Measurements from ENCODE around the gene EXPH5. TPM values are rescaled to one million over a fixed set of nuclear protein-coding genes. Genes with fewer than 3 reads are reported as not detected.
"Not testable (repeated sequence)": the region's sequence is repeated elsewhere in the genome, so short reads cannot be mapped to it uniquely, and the experiment has no call there.

The EXPH5 gene
- total RNA-seq, 2 donors from 2014 or later, result 0.95 to 1.3 TPM

GRCh38 chr11:108606070-108606469 lies 12.5 kb upstream of the EXPH5 start:
- DNase-seq (ENCODE audit: low spot score), result no peak
- intact Hi-C loops (cut with DNase I), result no loop called here

GRCh38 chr11:108602818-108603217 lies 9.2 kb upstream of the EXPH5 start:
- DNase-seq (ENCODE audit: low spot score); intact Hi-C loops (cut with DNase I): not testable (repeated sequence)

GRCh38 chr11:108601150-108601549 lies 7.6 kb upstream of the EXPH5 start:
- intact Hi-C loops (cut with DNase I), result no loop called here
- DNase-seq (ENCODE audit: low spot score), result no peak

- no peak for DNase-seq (ENCODE audit: low spot score)
- intact Hi-C loops (cut with DNase I), result no loop called here
These were observed 6.4 kb upstream of the EXPH5 start for GRCh38 chr11:108599978-108600377.

- intact Hi-C loops (cut with DNase I), result no loop called here
These were observed 4.3 kb upstream of the EXPH5 start for GRCh38 chr11:108597736-108598355.

GRCh38 chr11:108596701-108597100 lies 3.1 kb upstream of the EXPH5 start:
- DNase-seq (ENCODE audit: low spot score), result no peak
- intact Hi-C loops (cut with DNase I), result no loop called here

More at GRCh38 chr11:108597736-108598355, 4.3 kb upstream of the EXPH5 start:
- no peak for DNase-seq (ENCODE audit: low spot score)

GRCh38 chr11:108593923-108594434 lies 411 bp upstream of the EXPH5 start:
- intact Hi-C loops (cut with DNase I), result no loop called here
- DNase-seq (ENCODE audit: low spot score), result no peak

- DNase-seq (ENCODE audit: low spot score), result no peak
- intact Hi-C loops (cut with DNase I), result no loop called here
These were observed 866 bp downstream of the EXPH5 start for GRCh38 chr11:108592591-108593213.

GRCh38 chr11:108591893-108592292 lies 1.7 kb downstream of the EXPH5 start:
- DNase-seq (ENCODE audit: low spot score), result no peak
- intact Hi-C loops (cut with DNase I), result no loop called here

GRCh38 chr11:108589136-108589535 lies 4.4 kb downstream of the EXPH5 start:
- intact Hi-C loops (cut with DNase I), result no loop called here
- DNase-seq (ENCODE audit: low spot score), result no peak

- DNase-seq (ENCODE audit: low spot score), result no peak
- intact Hi-C loops (cut with DNase I), result no loop called here
These were observed 5.3 kb downstream of the EXPH5 start for GRCh38 chr11:108588287-108588686.

GRCh38 chr11:108587109-108587508 lies 6.5 kb downstream of the EXPH5 start:
- intact Hi-C loops (cut with DNase I), result no loop called here
- no peak for DNase-seq (ENCODE audit: low spot score)

- no peak for DNase-seq (ENCODE audit: low spot score)
- intact Hi-C loops (cut with DNase I), result no loop called here
These were observed 7.0 kb downstream of the EXPH5 start for GRCh38 chr11:108586600-108586999.

- intact Hi-C loops (cut with DNase I); DNase-seq (ENCODE audit: low spot score): not testable (repeated sequence)
These were observed 7.4 kb downstream of the EXPH5 start for GRCh38 chr11:108586185-108586584.

GRCh38 chr11:108584973-108585372 lies 8.6 kb downstream of the EXPH5 start:
- intact Hi-C loops (cut with DNase I), result no loop called here
- DNase-seq (ENCODE audit: low spot score), result no peak

GRCh38 chr11:108580645-108581044 lies 12.9 kb downstream of the EXPH5 start:
- intact Hi-C loops (cut with DNase I), result no loop called here
- DNase-seq (ENCODE audit: low spot score), result no peak

GRCh38 chr11:108580043-108580442 lies 13.5 kb downstream of the EXPH5 start:
- intact Hi-C loops (cut with DNase I), result no loop called here
- no peak for DNase-seq (ENCODE audit: low spot score)

- intact Hi-C loops (cut with DNase I), result no loop called here
- no peak for DNase-seq (ENCODE audit: low spot score)
These were observed 17.0 kb downstream of the EXPH5 start for GRCh38 chr11:108576523-108576922.

GRCh38 chr11:108574675-108575074 lies 18.9 kb downstream of the EXPH5 start:
- intact Hi-C loops (cut with DNase I), result no loop called here
- no peak for DNase-seq (ENCODE audit: low spot score)

GRCh38 chr11:108571001-108571400 lies 22.6 kb downstream of the EXPH5 start:
- intact Hi-C loops (cut with DNase I), result no loop called here
- DNase-seq (ENCODE audit: low spot score), result no peak

- intact Hi-C loops (cut with DNase I), result no loop called here
These were observed 23.7 kb downstream of the EXPH5 start for GRCh38 chr11:108569896-108570295.

More at GRCh38 chr11:108569896-108570295, 23.7 kb downstream of the EXPH5 start:
- no peak for DNase-seq (ENCODE audit: low spot score)

Data from posterior vena cava (tissue), 2 donors.